GM12878 (cell line): ENCODE data around the gene COL8A2. TPM values are rescaled to one million over a fixed set of nuclear protein-coding genes. Genes with fewer than 3 reads are reported as not detected.

Source experiments
- ATAC-seq: fragments of 200-7000 bp; cut with Tn5 transposase; 3 replicates; pipeline ENCODE4 v1.9.1; 2020; ENCODE audit warnings: mild to moderate bottlenecking, moderate library complexity
- BruUV-seq: library from RNA; stranded (reverse); fragments of 400-500 nt; replicated peaks from 2 replicates; lab custom pipeline; 2021; lab: Mats Ljungman, UMichigan
- CTCF ChIA-PET: fragments of 300-600 bp; sonication (Branson Sonifier 250); formaldehyde crosslinking; extraction: SDS; loops from one replicate; lab custom pipeline; 2021; ENCODE audit warnings: inconsistent platforms; lab: Yijun Ruan, JAX
- POLR2A ChIA-PET: fragments of 350-600 bp; formaldehyde crosslinking; extraction: SDS; loops from one replicate; lab custom pipeline; 2021; ENCODE audit warnings: inconsistent platforms; lab: Charles Lee
- RAD21 ChIA-PET: fragments of 300-600 bp; sonication (Branson Sonifier 250); formaldehyde crosslinking; loops from one replicate; lab custom pipeline; 2023; ENCODE audit warnings: antibody characterized with exemption; ENCODE audit not compliant: unreplicated experiment; lab: Charles Lee
- SMC1A ChIA-PET: fragments of 300-600 bp; sonication (Branson Sonifier 250); formaldehyde crosslinking; loops from one replicate; lab custom pipeline; 2023; ENCODE audit not compliant: unreplicated experiment, uncharacterized antibody; lab: Charles Lee
- DNase-seq: peaks from one replicate; pipeline ENCODE4 v3.0.0-alpha.2; 2011; ENCODE audit warnings: low read depth, low spot score
- FAIRE-seq: peaks from 3 replicates; lab custom pipeline; 2011; peaks lifted over from hg19 to GRCh38; lab: Jason Lieb, UNC
- H2AFZ ChIP-seq: 2 replicates; pipeline ENCODE4 v1.6.0; 2011; ENCODE audit warnings: low read depth, low read length, control low read depth; ENCODE audit not compliant: control insufficient read depth
- H3K27ac ChIP-seq: 2 replicates; pipeline ENCODE4 v1.5.1; 2011; ENCODE audit warnings: control low read depth; ENCODE audit not compliant: control insufficient read depth, insufficient read depth
- H3K27me3 ChIP-seq, 2 experiments: replicated peaks in 1 of 2; 2 replicates each; pipeline versions ENCODE4 v1.6.0 to v1.6.1; 2011; ENCODE audit warnings: low read length in 1 of 2; ENCODE audit not compliant: control insufficient read depth in 2 of 2, insufficient read depth in 2 of 2
- H3K36me3 ChIP-seq, 2 experiments: 2 replicates each; pipeline ENCODE4 v1.5.1; 2011; ENCODE audit warnings: low read length in 1 of 2; ENCODE audit not compliant: control insufficient read depth in 2 of 2, insufficient read depth in 2 of 2
- H3K4me1 ChIP-seq: 2 replicates; pipeline ENCODE4 v1.6.1; 2011; ENCODE audit warnings: mild to moderate bottlenecking, low read length, moderate library complexity, mixed read lengths; ENCODE audit not compliant: control insufficient read depth, insufficient read depth
- H3K4me2 ChIP-seq: 2 replicates; pipeline ENCODE4 v1.6.0; 2011; ENCODE audit warnings: control low read depth; ENCODE audit not compliant: control insufficient read depth, insufficient read depth
- H3K4me3 ChIP-seq: fragments of 200-600 bp; sonication (generic); 2 replicates; pipeline ENCODE4 v1.5.1; 2016
- H3K79me2 ChIP-seq: 2 replicates; pipeline ENCODE4 v1.6.0; 2011; ENCODE audit warnings: low read length; ENCODE audit not compliant: control insufficient read depth, insufficient read depth
- H3K9ac ChIP-seq: 2 replicates; pipeline ENCODE4 v1.8.0; 2011; ENCODE audit warnings: low read length, control low read depth, mixed read lengths; ENCODE audit not compliant: control insufficient read depth, insufficient read depth
- H3K9me3 ChIP-seq: replicated peaks from 3 replicates; pipeline ENCODE4 v1.5.1; 2011; ENCODE audit warnings: mild to moderate bottlenecking, low read length; ENCODE audit not compliant: control insufficient read depth, insufficient read depth
- H4K20me1 ChIP-seq: 2 replicates; pipeline ENCODE4 v1.6.0; 2011; ENCODE audit not compliant: control insufficient read depth, insufficient read depth
- ASH2L ChIP-seq: fragments of 300-600, 200-600 bp; sonication (generic); IDR thresholded peaks from 2 replicates; pipeline ENCODE4 v1.6.1; 2017; ENCODE audit warnings: low read depth, mild to moderate bottlenecking, borderline replicate concordance
- BHLHE40 ChIP-seq, 2 experiments: fragments of 450-650 bp in 1 of 2; IDR thresholded peaks; 2 replicates each; pipeline ENCODE4 v1.6.1; 2011 to 2017; ENCODE audit warnings: low read depth in 2 of 2, borderline replicate concordance in 1 of 2, improper control_type of control experiment in 1 of 2, low read length in 1 of 2, mild to moderate bottlenecking in 1 of 2
- GATAD2B ChIP-seq: fragments of 450-650 bp; conservative IDR thresholded peaks from 2 replicates; pipeline ENCODE4 v1.6.1; 2017; ENCODE audit warnings: low read depth, mild to moderate bottlenecking, moderate library complexity
- KDM1A ChIP-seq: fragments of 200-600 bp; sonication (generic); IDR thresholded peaks from 2 replicates; pipeline ENCODE4 v1.6.1; 2016; ENCODE audit warnings: borderline replicate concordance
- MXI1 ChIP-seq: fragments of 150-350 bp; IDR thresholded peaks from 2 replicates; pipeline ENCODE4 v1.6.1; 2011; ENCODE audit warnings: low read depth, mild to moderate bottlenecking, inconsistent platforms, low read length, improper control_type of control experiment
- MYC ChIP-seq: IDR thresholded peaks from 2 replicates; pipeline ENCODE4 v1.6.1; 2011; ENCODE audit warnings: mild to moderate bottlenecking, low read length, moderate library complexity, inconsistent platforms; ENCODE audit not compliant: insufficient read depth, insufficient replicate concordance, insufficient read length, severe bottlenecking
- POLR2AphosphoS5 ChIP-seq: IDR thresholded peaks from 2 replicates; pipeline ENCODE4 v1.6.1; 2011; ENCODE audit warnings: mild to moderate bottlenecking, low read length, inconsistent platforms
- TARDBP ChIP-seq: IDR thresholded peaks from 2 replicates; pipeline ENCODE4 v1.6.1; 2016; ENCODE audit warnings: borderline replicate concordance
- ZNF217 ChIP-seq: fragments of 450-650 bp; IDR thresholded peaks from 2 replicates; pipeline ENCODE4 v1.6.1; 2017; ENCODE audit warnings: antibody characterized with exemption, mild to moderate bottlenecking
- WGBS: methylation state at CpG from one replicate; pipeline ENCODE4 v1.1.6; 2016; ENCODE audit warnings: low lambda C conversion rate; ENCODE audit not compliant: insufficient replicate concordance, insufficient coverage; ENCODE audit errors: missing lambda C conversion rate; 5-methylcytosine and 5-hydroxymethylcytosine counted together
- in situ Hi-C: fragments of 300-500 bp; cut with MboI; formaldehyde crosslinking; loops from 9 replicates; pipeline ENCODE4 v1.14.3; 2018; ENCODE audit warnings: mixed read lengths
- intact Hi-C: fragments of 100-400 bp; cut with micrococcal nuclease; formaldehyde crosslinking; loops from one replicate; pipeline ENCODE4 v1.14.2; 2022; ENCODE audit not compliant: unreplicated experiment
- polyA plus RNA-seq, 11 experiments: library from polyadenylated mRNA; depleted of rRNA in 4 of 11; unstranded in 6 of 11; stranded (reverse) in 5 of 11; fragments of >200 nt; fragmentation: Nextera tagmentation in 4 of 11; fragmentation: Illumina TruSeq in 1 of 11; extraction: Ambion mirVana in 4 of 11; extraction: Trizol in 1 of 11; gene quantifications; 1 replicate in 1 of 11; 2 replicates in 10 of 11; pipeline versions ENCODE4 v1.2.1 to v1.2.3, GENCODE V29; 2011 to 2016; ENCODE audit warnings: inconsistent platforms in 2 of 11, missing spikeins in 2 of 11, low read depth in 1 of 11
- total RNA-seq, 4 experiments: library from RNA; depleted of rRNA in 3 of 4; stranded (reverse); fragments of >200 nt in 3 of 4; fragmentation: Illumina TruSeq in 1 of 4; extraction: Trizol in 1 of 4; gene quantifications; 2 replicates each; pipeline versions ENCODE4 v1.2.1 to v1.2.3, GENCODE V29; 2013 to 2021
- TF ChIP-seq, protein P1 (sequence below): fragments of 450-650 bp; IDR thresholded peaks from 2 replicates; pipeline ENCODE4 v1.6.1; 2017; ENCODE audit warnings: low read depth, mild to moderate bottlenecking, moderate library complexity
- TF ChIP-seq, protein P2 (sequence below): fragments of 450-650 bp; formaldehyde crosslinking; IDR thresholded peaks from 2 replicates; pipeline ENCODE4 v1.4.0; 2020; ENCODE audit warnings: mild to moderate bottlenecking, moderate library complexity

Gene COL8A2
- total and polyA plus RNA-seq, 10 of the 15 experiments (the other 5 are each of a cell fraction or from before 2014, with no cell fraction given), result 0.01 TPM; not detected in 9

DNA sequence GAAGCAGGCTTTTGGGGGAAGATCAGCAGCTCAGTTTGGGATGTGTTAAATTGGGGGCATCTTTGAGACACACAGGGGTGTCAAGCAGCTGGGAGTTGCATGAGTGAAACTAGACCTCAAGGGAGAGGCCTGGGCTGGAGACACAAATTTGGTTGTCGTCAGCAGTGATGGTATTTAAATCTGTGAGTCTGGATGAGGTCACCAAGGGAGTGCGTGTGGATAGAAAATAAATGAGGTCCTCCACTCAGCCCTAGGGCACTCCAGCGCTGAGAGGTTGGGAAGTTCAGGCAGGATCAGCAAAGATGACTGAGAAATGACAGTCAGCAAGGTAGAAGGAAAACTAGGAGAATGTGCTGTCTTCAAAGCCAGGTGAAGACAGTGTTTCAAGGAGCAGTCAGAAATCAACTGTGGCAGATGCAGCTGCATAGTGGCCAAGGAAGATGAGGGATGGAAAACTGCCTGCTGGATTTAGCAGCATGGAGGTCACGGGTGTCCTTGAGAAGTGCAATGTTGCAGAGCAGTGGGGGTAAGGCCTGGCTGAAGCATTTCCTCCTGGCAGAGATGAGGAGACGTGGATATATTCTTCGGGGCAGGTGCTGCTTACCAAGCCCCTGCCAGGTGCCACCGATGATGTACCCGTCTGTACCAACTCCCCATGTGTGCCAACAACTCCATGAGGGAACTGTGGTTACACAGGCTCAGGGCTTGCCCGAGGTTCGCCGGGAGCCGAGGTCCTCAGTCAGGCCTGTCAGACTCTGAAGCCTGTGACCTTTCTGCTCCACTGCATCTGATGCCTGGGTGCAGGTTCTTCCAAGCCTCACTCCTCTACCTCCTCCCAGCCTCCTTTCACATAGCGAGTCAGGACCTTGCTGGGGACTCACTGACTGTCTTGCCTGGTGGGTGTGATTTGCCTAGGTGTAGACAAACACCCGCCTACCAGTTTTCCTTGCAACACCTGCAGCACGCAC is 42.2 kb upstream of the COL8A2 start:
- RAD21 ChIA-PET, result interaction anchor here (0.8 kb wide), 1 partner anchor 21 kb away, joined by 4 read pairs; no protein-coding TSS in a partner anchor
- H3K9ac ChIP-seq, result no peak overlapping the region
- H3K4me2 ChIP-seq, result no peak overlapping the region
- no TSS peak for BruUV-seq
- H3K27ac ChIP-seq, result no peak overlapping the region
- CTCF ChIA-PET, result interaction anchor here (1.0 to 2.9 kb wide), 2 partner anchors 21 to 118 kb away, joined by 3 to 14 read pairs; no protein-coding TSS in a partner anchor
- H3K79me2 ChIP-seq, result peaks cover 49% of the 10 kb centered on the region
- no peak for DNase-seq
- H3K9me3 ChIP-seq, result no peaks in the 10 kb centered on the region
- peaks cover 17% of the 10 kb centered on the region for H3K4me1 ChIP-seq
- 89% methylated on average over 15 of the region's 15 CpGs for WGBS
- no peak for ATAC-seq
- SMC1A ChIA-PET, result interaction anchor here (1.9 kb wide), 1 partner anchor 17 kb away, joined by 5 read pairs; the partner anchor contains the start of gene TRAPPC3
- intact Hi-C loops, result no loop called here
- no peak overlapping the region for H3K4me3 ChIP-seq
- in situ Hi-C loops, result no loop called here
- TF ChIP-seq ZNF217 (no peak), POLR2AphosphoS5 (no peak), GATAD2B (no peak), ASH2L (no peak), MYC (no peak), BHLHE40 (IDR thresholded peaks at IDR 0.05; ENCODE audit: borderline replicate concordance in 1 of 2, low read depth in 2 of 2, low read length in 1 of 2) (no peak), MXI1 (no peak), TARDBP (no peak), KDM1A (no peak)
- TF ChIP-seq, protein P1, sequence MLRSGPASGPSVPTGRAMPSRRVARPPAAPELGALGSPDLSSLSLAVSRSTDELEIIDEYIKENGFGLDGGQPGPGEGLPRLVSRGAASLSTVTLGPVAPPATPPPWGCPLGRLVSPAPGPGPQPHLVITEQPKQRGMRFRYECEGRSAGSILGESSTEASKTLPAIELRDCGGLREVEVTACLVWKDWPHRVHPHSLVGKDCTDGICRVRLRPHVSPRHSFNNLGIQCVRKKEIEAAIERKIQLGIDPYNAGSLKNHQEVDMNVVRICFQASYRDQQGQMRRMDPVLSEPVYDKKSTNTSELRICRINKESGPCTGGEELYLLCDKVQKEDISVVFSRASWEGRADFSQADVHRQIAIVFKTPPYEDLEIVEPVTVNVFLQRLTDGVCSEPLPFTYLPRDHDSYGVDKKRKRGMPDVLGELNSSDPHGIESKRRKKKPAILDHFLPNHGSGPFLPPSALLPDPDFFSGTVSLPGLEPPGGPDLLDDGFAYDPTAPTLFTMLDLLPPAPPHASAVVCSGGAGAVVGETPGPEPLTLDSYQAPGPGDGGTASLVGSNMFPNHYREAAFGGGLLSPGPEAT, result no peak
- TF ChIP-seq, protein P2, sequence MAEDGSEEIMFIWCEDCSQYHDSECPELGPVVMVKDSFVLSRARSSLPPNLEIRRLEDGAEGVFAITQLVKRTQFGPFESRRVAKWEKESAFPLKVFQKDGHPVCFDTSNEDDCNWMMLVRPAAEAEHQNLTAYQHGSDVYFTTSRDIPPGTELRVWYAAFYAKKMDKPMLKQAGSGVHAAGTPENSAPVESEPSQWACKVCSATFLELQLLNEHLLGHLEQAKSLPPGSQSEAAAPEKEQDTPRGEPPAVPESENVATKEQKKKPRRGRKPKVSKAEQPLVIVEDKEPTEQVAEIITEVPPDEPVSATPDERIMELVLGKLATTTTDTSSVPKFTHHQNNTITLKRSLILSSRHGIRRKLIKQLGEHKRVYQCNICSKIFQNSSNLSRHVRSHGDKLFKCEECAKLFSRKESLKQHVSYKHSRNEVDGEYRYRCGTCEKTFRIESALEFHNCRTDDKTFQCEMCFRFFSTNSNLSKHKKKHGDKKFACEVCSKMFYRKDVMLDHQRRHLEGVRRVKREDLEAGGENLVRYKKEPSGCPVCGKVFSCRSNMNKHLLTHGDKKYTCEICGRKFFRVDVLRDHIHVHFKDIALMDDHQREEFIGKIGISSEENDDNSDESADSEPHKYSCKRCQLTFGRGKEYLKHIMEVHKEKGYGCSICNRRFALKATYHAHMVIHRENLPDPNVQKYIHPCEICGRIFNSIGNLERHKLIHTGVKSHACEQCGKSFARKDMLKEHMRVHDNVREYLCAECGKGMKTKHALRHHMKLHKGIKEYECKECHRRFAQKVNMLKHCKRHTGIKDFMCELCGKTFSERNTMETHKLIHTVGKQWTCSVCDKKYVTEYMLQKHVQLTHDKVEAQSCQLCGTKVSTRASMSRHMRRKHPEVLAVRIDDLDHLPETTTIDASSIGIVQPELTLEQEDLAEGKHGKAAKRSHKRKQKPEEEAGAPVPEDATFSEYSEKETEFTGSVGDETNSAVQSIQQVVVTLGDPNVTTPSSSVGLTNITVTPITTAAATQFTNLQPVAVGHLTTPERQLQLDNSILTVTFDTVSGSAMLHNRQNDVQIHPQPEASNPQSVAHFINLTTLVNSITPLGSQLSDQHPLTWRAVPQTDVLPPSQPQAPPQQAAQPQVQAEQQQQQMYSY (CRISPR knock-in tag), result no peak
- no peak for FAIRE-seq
- no peak overlapping the region for H2AFZ ChIP-seq
- peaks cover 3 to 12% of the 10 kb centered on the region in 2 experiments for H3K36me3 ChIP-seq
- no peaks in the 10 kb centered on the region for H4K20me1 ChIP-seq
- POLR2A ChIA-PET, result interaction anchor here (0.8 kb wide), 1 partner anchor 18 kb away, joined by 4 read pairs; the partner anchor contains the start of gene TRAPPC3
- no peaks in the 10 kb centered on the region for H3K27me3 ChIP-seq
